HEK293 (cell line): Measurements from ENCODE around the gene EFEMP1.
A peak's percentile ranks its signal among the peaks of the same experiment; 100 is the strongest.

Source experiments
- GLI2 ChIP-seq: fragments of 450-650 bp; formaldehyde crosslinking; IDR thresholded peaks from 2 replicates; pipeline ENCODE4; 2017; ENCODE audit warnings: missing biosample characterization, missing genetic modification characterization, low read depth, borderline replicate concordance
- HOXD13 ChIP-seq: sonication (generic); formaldehyde crosslinking; IDR thresholded peaks from 2 replicates; pipeline ENCODE4 v1.8.0; 2022; ENCODE audit warnings: missing genetic modification reagents, borderline replicate concordance
- KLF10 ChIP-seq: fragments of 450-650 bp; IDR thresholded peaks from 2 replicates; pipeline ENCODE4 v1.5.1; 2018; ENCODE audit warnings: missing biosample characterization, mild to moderate bottlenecking, missing genetic modification characterization
- KLF9 ChIP-seq: fragments of 450-650 bp; formaldehyde crosslinking; IDR thresholded peaks from 2 replicates; pipeline ENCODE4 v1.5.1; 2016; ENCODE audit warnings: missing biosample characterization, missing genetic modification characterization, low read depth
- MYNN ChIP-seq: fragments of 450-650 bp; formaldehyde crosslinking; IDR thresholded peaks from 2 replicates; pipeline ENCODE4 v1.5.1; 2016; ENCODE audit warnings: missing biosample characterization, missing genetic modification characterization, borderline replicate concordance
- MZF1 ChIP-seq: fragments of 450-650 bp; formaldehyde crosslinking; IDR thresholded peaks from 2 replicates; pipeline ENCODE4 v1.5.1; 2017; ENCODE audit warnings: missing biosample characterization, missing genetic modification characterization, borderline replicate concordance
- SP7 ChIP-seq: fragments of 450-650 bp; formaldehyde crosslinking; IDR thresholded peaks from 2 replicates; pipeline ENCODE4 v1.5.1; 2016; ENCODE audit warnings: missing biosample characterization, missing genetic modification characterization
- TCF7L2 ChIP-seq: IDR thresholded peaks from 2 replicates; pipeline ENCODE4 v1.6.1; 2011; ENCODE audit warnings: low read depth, mild to moderate bottlenecking, inconsistent platforms, low read length, moderate library complexity, borderline replicate concordance
- TRIM28 ChIP-seq: IDR thresholded peaks from 2 replicates; pipeline ENCODE4 v1.6.1; 2011; ENCODE audit warnings: low read length, control low read depth, borderline replicate concordance
- YY2 ChIP-seq: fragments of 450-650 bp; formaldehyde crosslinking; IDR thresholded peaks from 2 replicates; pipeline ENCODE4 v1.5.1; 2016; ENCODE audit warnings: missing biosample characterization, missing genetic modification characterization
- ZFP69B ChIP-seq: fragments of 450-650 bp; formaldehyde crosslinking; IDR thresholded peaks from 2 replicates; pipeline ENCODE4 v1.5.1; 2016; ENCODE audit warnings: missing biosample characterization, missing genetic modification characterization
- ZNF112 ChIP-seq: fragments of 450-650 bp; formaldehyde crosslinking; IDR thresholded peaks from 2 replicates; pipeline ENCODE4 v1.5.0; 2017; ENCODE audit warnings: missing biosample characterization, missing genetic modification characterization
- ZNF239 ChIP-seq: fragments of 450-650 bp; formaldehyde crosslinking; IDR thresholded peaks from 2 replicates; pipeline ENCODE4 v1.5.1; 2016; ENCODE audit warnings: missing biosample characterization, missing genetic modification characterization
- ZNF24 ChIP-seq: fragments of 450-650 bp; formaldehyde crosslinking; IDR thresholded peaks from 2 replicates; pipeline ENCODE4 v1.5.1; 2016; ENCODE audit warnings: missing biosample characterization, missing genetic modification characterization
- ZNF341 ChIP-seq: fragments of 450-650 bp; formaldehyde crosslinking; IDR thresholded peaks from 2 replicates; pipeline ENCODE4; 2016; ENCODE audit warnings: low read depth, missing biosample characterization, missing genetic modification characterization
- ZNF394 ChIP-seq: fragments of 450-650 bp; formaldehyde crosslinking; IDR thresholded peaks from 2 replicates; pipeline ENCODE4 v1.5.1; 2016; ENCODE audit warnings: missing biosample characterization, missing genetic modification characterization, mild to moderate bottlenecking, moderate library complexity, borderline replicate concordance
- ZNF521 ChIP-seq: fragments of 450-650 bp; formaldehyde crosslinking; IDR thresholded peaks from 2 replicates; pipeline ENCODE4 v1.5.1; 2017; ENCODE audit warnings: missing biosample characterization, mild to moderate bottlenecking, missing genetic modification characterization
- ZNF529 ChIP-seq: fragments of 450-650 bp; formaldehyde crosslinking; IDR thresholded peaks from 2 replicates; pipeline ENCODE4 v1.5.1; 2017; ENCODE audit warnings: missing genetic modification characterization, missing biosample characterization; ENCODE audit not compliant: insufficient replicate concordance
- ZNF621 ChIP-seq: fragments of 450-650 bp; formaldehyde crosslinking; IDR thresholded peaks from 2 replicates; pipeline ENCODE4 v1.5.1; 2017; ENCODE audit warnings: missing biosample characterization, missing genetic modification characterization
- ZNF660 ChIP-seq: fragments of 450-650 bp; IDR thresholded peaks from 2 replicates; pipeline ENCODE4 v1.5.1; 2018; ENCODE audit warnings: missing biosample characterization, mild to moderate bottlenecking, missing genetic modification characterization
- ZNF664 ChIP-seq: fragments of 450-650 bp; formaldehyde crosslinking; IDR thresholded peaks from 2 replicates; pipeline ENCODE4 v1.5.1; 2016; ENCODE audit warnings: missing biosample characterization, missing genetic modification characterization
- ZNF670 ChIP-seq: fragments of 450-650 bp; formaldehyde crosslinking; IDR thresholded peaks from 2 replicates; pipeline ENCODE4 v1.5.1; 2016; ENCODE audit warnings: missing biosample characterization, missing genetic modification characterization, low read depth
- ZNF76 ChIP-seq: fragments of 450-650 bp; formaldehyde crosslinking; IDR thresholded peaks from 2 replicates; pipeline ENCODE4; 2016; ENCODE audit warnings: low read depth, missing biosample characterization, missing genetic modification characterization, borderline replicate concordance
- ZSCAN30 ChIP-seq: fragments of 450-650 bp; IDR thresholded peaks from 2 replicates; pipeline ENCODE4 v1.5.1; 2018; ENCODE audit warnings: missing biosample characterization, mild to moderate bottlenecking, missing genetic modification characterization, moderate library complexity
- TF ChIP-seq, protein P1 (sequence below): fragments of 450-650 bp; formaldehyde crosslinking; IDR thresholded peaks from 2 replicates; pipeline ENCODE4 v1.5.1; 2017; ENCODE audit warnings: missing biosample characterization, mild to moderate bottlenecking, missing genetic modification characterization, moderate library complexity
- TF ChIP-seq, protein P2 (sequence below): fragments of 450-650 bp; IDR thresholded peaks from 2 replicates; pipeline ENCODE4 v1.5.1; 2018; ENCODE audit warnings: missing biosample characterization, mild to moderate bottlenecking, missing genetic modification characterization
- TF ChIP-seq, protein P3 (sequence below): fragments of 450-650 bp; formaldehyde crosslinking; IDR thresholded peaks from 2 replicates; pipeline ENCODE4 v1.5.1; 2016; ENCODE audit warnings: missing biosample characterization, missing genetic modification characterization
- TF ChIP-seq, protein P4 (sequence below): fragments of 450-650 bp; formaldehyde crosslinking; IDR thresholded peaks from 2 replicates; pipeline ENCODE4 v1.5.1; 2016; ENCODE audit warnings: missing biosample characterization, missing genetic modification characterization, low read depth
- TF ChIP-seq, protein P5 (sequence below): fragments of 450-650 bp; formaldehyde crosslinking; IDR thresholded peaks from 2 replicates; pipeline ENCODE4 v1.5.1; 2016; ENCODE audit warnings: missing biosample characterization, missing genetic modification characterization

Gene EFEMP1

DNA sequence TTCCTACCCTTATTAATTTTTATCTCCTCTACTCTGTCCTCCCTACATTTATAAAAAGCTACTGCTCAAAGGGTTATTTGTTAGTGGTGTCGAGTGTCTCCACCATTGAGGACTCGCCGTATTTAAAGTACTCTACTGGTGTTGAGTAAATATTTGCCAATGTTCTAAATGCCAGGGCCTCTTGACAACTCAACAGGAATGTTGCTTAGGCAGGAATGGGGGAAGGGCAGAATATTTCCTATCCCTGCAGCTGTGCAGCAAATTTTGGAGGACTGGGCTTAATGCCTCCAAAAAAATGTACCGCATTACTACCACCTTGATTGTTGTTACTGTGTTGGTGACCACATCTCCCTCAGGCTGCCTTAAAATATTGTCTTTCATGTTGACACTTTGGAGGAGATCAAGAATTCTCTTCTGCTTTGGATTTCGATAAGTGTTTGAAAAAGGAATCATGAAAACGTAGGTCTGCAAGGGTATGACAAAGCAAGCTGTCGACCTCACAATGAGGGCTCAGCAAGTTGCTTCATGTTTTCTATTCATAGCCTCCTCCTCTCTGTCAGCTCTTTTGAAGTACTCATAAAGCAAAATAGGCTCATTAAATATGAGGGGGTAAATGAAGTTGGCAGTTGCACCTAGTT is 84.3 kb downstream of the EFEMP1 start (continued):
- TF ChIP-seq YY2 (tag by site-specific recombination) (no peak), GLI2 (0 out of 2 replicates have a peak, but pooled peaks have one; percentile 45), ZNF239 (tag by site-specific recombination) (no peak), KLF10 (no peak; the same call in 1 of the 2 replicates), MYNN (no peak), ZNF24 (tag by site-specific recombination) (no peak), ZNF394 (tag by site-specific recombination) (no peak), ZNF341 (tag by site-specific recombination) (no peak), TRIM28 (0 out of 2 replicates have a peak, but pooled peaks have one; percentile 48), SP7 (tag by site-specific recombination) (no peak), HOXD13 (no peak), TCF7L2 (no peak), ZNF664 (tag by site-specific recombination) (no peak), ZNF529 (no peak), ZFP69B (tag by site-specific recombination) (no peak), KLF9 (tag by site-specific recombination) (no peak), ZNF660 (tag by site-specific recombination) (no peak), MZF1 (0 out of 2 replicates have a peak, but pooled peaks have one; percentile 19), ZNF76 (tag by site-specific recombination) (no peak), ZNF670 (tag by site-specific recombination) (no peak), ZNF521 (tag by site-specific recombination) (no peak), ZNF112 (tag by site-specific recombination) (no peak), ZNF621 (no peak), ZSCAN30 (tag by site-specific recombination) (0 out of 2 replicates have a peak, but pooled peaks have one; percentile 38)
- TF ChIP-seq, protein P1, sequence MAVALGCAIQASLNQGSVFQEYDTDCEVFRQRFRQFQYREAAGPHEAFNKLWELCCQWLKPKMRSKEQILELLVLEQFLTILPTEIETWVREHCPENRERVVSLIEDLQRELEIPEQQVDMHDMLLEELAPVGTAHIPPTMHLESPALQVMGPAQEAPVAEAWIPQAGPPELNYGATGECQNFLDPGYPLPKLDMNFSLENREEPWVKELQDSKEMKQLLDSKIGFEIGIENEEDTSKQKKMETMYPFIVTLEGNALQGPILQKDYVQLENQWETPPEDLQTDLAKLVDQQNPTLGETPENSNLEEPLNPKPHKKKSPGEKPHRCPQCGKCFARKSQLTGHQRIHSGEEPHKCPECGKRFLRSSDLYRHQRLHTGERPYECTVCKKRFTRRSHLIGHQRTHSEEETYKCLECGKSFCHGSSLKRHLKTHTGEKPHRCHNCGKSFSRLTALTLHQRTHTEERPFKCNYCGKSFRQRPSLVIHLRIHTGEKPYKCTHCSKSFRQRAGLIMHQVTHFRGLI (tag by site-specific recombination) = no peak
- TF ChIP-seq, protein P2, sequence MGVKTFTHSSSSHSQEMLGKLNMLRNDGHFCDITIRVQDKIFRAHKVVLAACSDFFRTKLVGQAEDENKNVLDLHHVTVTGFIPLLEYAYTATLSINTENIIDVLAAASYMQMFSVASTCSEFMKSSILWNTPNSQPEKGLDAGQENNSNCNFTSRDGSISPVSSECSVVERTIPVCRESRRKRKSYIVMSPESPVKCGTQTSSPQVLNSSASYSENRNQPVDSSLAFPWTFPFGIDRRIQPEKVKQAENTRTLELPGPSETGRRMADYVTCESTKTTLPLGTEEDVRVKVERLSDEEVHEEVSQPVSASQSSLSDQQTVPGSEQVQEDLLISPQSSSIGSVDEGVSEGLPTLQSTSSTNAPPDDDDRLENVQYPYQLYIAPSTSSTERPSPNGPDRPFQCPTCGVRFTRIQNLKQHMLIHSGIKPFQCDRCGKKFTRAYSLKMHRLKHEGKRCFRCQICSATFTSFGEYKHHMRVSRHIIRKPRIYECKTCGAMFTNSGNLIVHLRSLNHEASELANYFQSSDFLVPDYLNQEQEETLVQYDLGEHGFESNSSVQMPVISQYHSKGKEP (tag by site-specific recombination) = peak; percentile 83
- TF ChIP-seq, protein P3, sequence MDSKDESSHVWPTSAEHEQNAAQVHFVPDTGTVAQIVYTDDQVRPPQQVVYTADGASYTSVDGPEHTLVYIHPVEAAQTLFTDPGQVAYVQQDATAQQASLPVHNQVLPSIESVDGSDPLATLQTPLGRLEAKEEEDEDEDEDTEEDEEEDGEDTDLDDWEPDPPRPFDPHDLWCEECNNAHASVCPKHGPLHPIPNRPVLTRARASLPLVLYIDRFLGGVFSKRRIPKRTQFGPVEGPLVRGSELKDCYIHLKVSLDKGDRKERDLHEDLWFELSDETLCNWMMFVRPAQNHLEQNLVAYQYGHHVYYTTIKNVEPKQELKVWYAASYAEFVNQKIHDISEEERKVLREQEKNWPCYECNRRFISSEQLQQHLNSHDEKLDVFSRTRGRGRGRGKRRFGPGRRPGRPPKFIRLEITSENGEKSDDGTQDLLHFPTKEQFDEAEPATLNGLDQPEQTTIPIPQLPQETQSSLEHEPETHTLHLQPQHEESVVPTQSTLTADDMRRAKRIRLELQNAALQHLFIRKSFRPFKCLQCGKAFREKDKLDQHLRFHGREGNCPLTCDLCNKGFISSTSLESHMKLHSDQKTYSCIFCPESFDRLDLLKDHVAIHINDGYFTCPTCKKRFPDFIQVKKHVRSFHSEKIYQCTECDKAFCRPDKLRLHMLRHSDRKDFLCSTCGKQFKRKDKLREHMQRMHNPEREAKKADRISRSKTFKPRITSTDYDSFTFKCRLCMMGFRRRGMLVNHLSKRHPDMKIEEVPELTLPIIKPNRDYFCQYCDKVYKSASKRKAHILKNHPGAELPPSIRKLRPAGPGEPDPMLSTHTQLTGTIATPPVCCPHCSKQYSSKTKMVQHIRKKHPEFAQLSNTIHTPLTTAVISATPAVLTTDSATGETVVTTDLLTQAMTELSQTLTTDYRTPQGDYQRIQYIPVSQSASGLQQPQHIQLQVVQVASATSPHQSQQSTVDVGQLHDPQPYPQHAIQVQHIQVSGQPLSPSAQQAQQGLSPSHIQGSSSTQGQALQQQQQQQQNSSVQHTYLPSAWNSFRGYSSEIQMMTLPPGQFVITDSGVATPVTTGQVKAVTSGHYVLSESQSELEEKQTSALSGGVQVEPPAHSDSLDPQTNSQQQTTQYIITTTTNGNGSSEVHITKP (tag by site-specific recombination) = no peak
- TF ChIP-seq, protein P4, sequence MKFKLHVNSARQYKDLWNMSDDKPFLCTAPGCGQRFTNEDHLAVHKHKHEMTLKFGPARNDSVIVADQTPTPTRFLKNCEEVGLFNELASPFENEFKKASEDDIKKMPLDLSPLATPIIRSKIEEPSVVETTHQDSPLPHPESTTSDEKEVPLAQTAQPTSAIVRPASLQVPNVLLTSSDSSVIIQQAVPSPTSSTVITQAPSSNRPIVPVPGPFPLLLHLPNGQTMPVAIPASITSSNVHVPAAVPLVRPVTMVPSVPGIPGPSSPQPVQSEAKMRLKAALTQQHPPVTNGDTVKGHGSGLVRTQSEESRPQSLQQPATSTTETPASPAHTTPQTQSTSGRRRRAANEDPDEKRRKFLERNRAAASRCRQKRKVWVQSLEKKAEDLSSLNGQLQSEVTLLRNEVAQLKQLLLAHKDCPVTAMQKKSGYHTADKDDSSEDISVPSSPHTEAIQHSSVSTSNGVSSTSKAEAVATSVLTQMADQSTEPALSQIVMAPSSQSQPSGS (tag by site-specific recombination) = no peak
- TF ChIP-seq, protein P5, sequence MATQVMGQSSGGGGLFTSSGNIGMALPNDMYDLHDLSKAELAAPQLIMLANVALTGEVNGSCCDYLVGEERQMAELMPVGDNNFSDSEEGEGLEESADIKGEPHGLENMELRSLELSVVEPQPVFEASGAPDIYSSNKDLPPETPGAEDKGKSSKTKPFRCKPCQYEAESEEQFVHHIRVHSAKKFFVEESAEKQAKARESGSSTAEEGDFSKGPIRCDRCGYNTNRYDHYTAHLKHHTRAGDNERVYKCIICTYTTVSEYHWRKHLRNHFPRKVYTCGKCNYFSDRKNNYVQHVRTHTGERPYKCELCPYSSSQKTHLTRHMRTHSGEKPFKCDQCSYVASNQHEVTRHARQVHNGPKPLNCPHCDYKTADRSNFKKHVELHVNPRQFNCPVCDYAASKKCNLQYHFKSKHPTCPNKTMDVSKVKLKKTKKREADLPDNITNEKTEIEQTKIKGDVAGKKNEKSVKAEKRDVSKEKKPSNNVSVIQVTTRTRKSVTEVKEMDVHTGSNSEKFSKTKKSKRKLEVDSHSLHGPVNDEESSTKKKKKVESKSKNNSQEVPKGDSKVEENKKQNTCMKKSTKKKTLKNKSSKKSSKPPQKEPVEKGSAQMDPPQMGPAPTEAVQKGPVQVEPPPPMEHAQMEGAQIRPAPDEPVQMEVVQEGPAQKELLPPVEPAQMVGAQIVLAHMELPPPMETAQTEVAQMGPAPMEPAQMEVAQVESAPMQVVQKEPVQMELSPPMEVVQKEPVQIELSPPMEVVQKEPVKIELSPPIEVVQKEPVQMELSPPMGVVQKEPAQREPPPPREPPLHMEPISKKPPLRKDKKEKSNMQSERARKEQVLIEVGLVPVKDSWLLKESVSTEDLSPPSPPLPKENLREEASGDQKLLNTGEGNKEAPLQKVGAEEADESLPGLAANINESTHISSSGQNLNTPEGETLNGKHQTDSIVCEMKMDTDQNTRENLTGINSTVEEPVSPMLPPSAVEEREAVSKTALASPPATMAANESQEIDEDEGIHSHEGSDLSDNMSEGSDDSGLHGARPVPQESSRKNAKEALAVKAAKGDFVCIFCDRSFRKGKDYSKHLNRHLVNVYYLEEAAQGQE (tag by site-specific recombination) = no peak
